Heart left ventricle (tissue), 13 donors: ENCODE data around the gene CECR2.

Experiments used
- POLR2A ChIP-seq, 2 donors: fragments of 450-650 bp; IDR thresholded peaks; one replicate each; pipeline ENCODE4 v1.6.1; 2017; ENCODE audit warnings: antibody characterized with exemption in 2 of 2, mild to moderate bottlenecking in 2 of 2, moderate library complexity in 2 of 2
- TF ChIP-seq, protein P1 (sequence below), 12 donors: fragments of 200-600 bp; sonication (generic) in 4 of 12; IDR thresholded peaks; one replicate each; pipeline versions ENCODE4 v1.5.0 to v1.8.0; 2018 to 2022; ENCODE audit warnings: antibody characterized with exemption in 12 of 12, mild to moderate bottlenecking in 5 of 12
- donor health status: ischemic (EF 13 %, LVEDD 7.1; RV severe dilation, severe dysfunction).
- donor health status: DM: no; HTN: yes; CAD: no.
- donor health status: DM: no; HTN: no; CAD: no.
- donor health status: ischemic (EF 25% LVEDD 6.9; RV normal size, moderate dysfunction).
- donor health status: ischemic (EF 25% LVEDD 5.7; RV mildly dilated, moderate dysfunction).
- donor health status: ischemic (EF 35%, LVEDD 5.7; RV mildly dilated, moderate dysfunction).
- donor health status: nonischemic (EF 11% LVEDD 7.7; RV severe dilation, severe dysfunction).
- donor health status: DM: yes; HTN: yes; CAD: no.
- donor health status: PGD.
- donor health status: ischemic (EF 29% LVEDD 5.4; RV normal size, mild dysfunction).
- donor health status: nonischemic (EF 23%, LVEDD 6.1; RV moderate dilation, normal function).

DNA sequence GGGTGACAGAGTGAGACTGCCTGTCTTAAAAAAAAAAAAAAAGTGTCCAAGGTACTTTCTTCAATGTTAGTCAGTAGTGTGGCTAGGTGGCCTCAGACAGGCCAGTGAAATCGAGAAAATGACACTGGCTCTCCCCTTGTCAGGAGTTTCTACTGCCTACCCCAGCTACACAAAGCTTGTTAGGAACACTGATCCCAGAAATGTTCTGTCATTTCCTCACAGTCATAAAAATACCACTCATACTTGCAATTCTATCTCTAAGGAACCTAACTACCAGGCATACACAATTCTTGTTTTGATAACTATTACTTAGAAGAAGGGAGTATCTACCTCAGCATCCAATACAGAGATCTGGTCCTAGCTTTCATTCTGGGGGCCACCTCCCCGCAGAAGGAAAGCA, 228.0 kb downstream of the CECR2 start:
- TF ChIP-seq, protein P1, sequence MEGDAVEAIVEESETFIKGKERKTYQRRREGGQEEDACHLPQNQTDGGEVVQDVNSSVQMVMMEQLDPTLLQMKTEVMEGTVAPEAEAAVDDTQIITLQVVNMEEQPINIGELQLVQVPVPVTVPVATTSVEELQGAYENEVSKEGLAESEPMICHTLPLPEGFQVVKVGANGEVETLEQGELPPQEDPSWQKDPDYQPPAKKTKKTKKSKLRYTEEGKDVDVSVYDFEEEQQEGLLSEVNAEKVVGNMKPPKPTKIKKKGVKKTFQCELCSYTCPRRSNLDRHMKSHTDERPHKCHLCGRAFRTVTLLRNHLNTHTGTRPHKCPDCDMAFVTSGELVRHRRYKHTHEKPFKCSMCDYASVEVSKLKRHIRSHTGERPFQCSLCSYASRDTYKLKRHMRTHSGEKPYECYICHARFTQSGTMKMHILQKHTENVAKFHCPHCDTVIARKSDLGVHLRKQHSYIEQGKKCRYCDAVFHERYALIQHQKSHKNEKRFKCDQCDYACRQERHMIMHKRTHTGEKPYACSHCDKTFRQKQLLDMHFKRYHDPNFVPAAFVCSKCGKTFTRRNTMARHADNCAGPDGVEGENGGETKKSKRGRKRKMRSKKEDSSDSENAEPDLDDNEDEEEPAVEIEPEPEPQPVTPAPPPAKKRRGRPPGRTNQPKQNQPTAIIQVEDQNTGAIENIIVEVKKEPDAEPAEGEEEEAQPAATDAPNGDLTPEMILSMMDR (IDR thresholded peaks at IDR 0.05) = no peak
- no peak for TF ChIP-seq POLR2A (IDR thresholded peaks at IDR 0.05)
